HG02588 (cell line): ENCODE data around the gene TMPO.
"Not testable (repeated sequence)": the region's sequence is repeated elsewhere in the genome, so short reads cannot be mapped to it uniquely, and the experiment has no call there.

Experiments
- ATAC-seq: cut with Tn5 transposase; IDR thresholded peaks from one replicate; pipeline ENCODE4 v1.9.1; 2021; ENCODE audit warnings: mild to moderate bottlenecking, moderate library complexity; ENCODE audit not compliant: unreplicated experiment

Gene TMPO

GRCh38 chr12:98515287-98516110 is at the start of gene TMPO:
Gene TMPO, plus strand, starts transcription at chr12:98515590. Its CDS starts 278 bp downstream, at chr12:98515868.
- ATAC-seq: peak; percentile 79

- no peak for ATAC-seq
Observed at GRCh38 chr12:98465950-98466602, 49.3 kb upstream of the TMPO start.

- no peak for ATAC-seq
Observed at GRCh38 chr12:98466640-98467400, 48.6 kb upstream of the TMPO start.

- ATAC-seq: no peak
Observed at GRCh38 chr12:98469109-98469508, 46.3 kb upstream of the TMPO start.

GRCh38 chr12:98470469-98471082 is 44.8 kb upstream of the TMPO start:
- ATAC-seq: peak; percentile 49

GRCh38 chr12:98471085-98471484 is 44.3 kb upstream of the TMPO start:
- peak; percentile 26 for ATAC-seq

GRCh38 chr12:98475565-98475908 is 39.9 kb upstream of the TMPO start:
- no peak for ATAC-seq

- no peak for ATAC-seq
Observed at GRCh38 chr12:98478606-98479005, 36.8 kb upstream of the TMPO start.

- ATAC-seq: no peak
Observed at GRCh38 chr12:98483621-98484503, 31.5 kb upstream of the TMPO start.

- ATAC-seq: no peak
Observed at GRCh38 chr12:98485792-98486340, 29.5 kb upstream of the TMPO start.

GRCh38 chr12:98488416-98488815 is 27.0 kb upstream of the TMPO start:
- not testable (repeated sequence) for ATAC-seq

GRCh38 chr12:98489176-98489575 is 26.2 kb upstream of the TMPO start:
- ATAC-seq: no peak

GRCh38 chr12:98490501-98491453 is 24.6 kb upstream of the TMPO start:
- peak; percentile 86 for ATAC-seq

GRCh38 chr12:98492580-98493140 is 22.7 kb upstream of the TMPO start:
- no peak for ATAC-seq

GRCh38 chr12:98501266-98501629 is 14.1 kb upstream of the TMPO start:
- ATAC-seq: not testable (repeated sequence)

- peak; percentile 61 for ATAC-seq
Observed at GRCh38 chr12:98503342-98503591, 12.1 kb upstream of the TMPO start.

GRCh38 chr12:98503592-98504367 is 11.6 kb upstream of the TMPO start:
- peak; percentile 68 for ATAC-seq

GRCh38 chr12:98504368-98504617 is 11.1 kb upstream of the TMPO start:
- ATAC-seq: no peak
